Esophagus muscularis mucosa (tissue), 4 donors: Measurements from ENCODE around the gene KPNA4.

ENCODE experiments used
- EP300 ChIP-seq: sonication (generic); formaldehyde crosslinking; IDR thresholded peaks from one replicate; pipeline ENCODE4 v1.6.1; 2017; ENCODE audit warnings: antibody characterized with exemption
- POLR2A ChIP-seq: fragments of 450-650 bp; IDR thresholded peaks from one replicate; pipeline ENCODE4 v1.6.1; 2017; ENCODE audit warnings: antibody characterized with exemption, moderate library complexity, mild to moderate bottlenecking, low read depth
- POLR2AphosphoS5 ChIP-seq, 2 donors: sonication (generic); formaldehyde crosslinking; IDR thresholded peaks; one replicate each; pipeline ENCODE4 v1.6.1; 2017; ENCODE audit warnings: antibody characterized with exemption in 2 of 2
- TF ChIP-seq, protein P1 (sequence below), 3 experiments: fragments of 200-600 bp in 2 of 3; fragments of 450-650 bp in 1 of 3; sonication (generic) in 2 of 3; IDR thresholded peaks; one replicate each; pipeline ENCODE4 v1.5.1; 2017 to 2019; ENCODE audit warnings: antibody characterized with exemption in 3 of 3, mild to moderate bottlenecking in 2 of 3, moderate library complexity in 1 of 3

DNA sequence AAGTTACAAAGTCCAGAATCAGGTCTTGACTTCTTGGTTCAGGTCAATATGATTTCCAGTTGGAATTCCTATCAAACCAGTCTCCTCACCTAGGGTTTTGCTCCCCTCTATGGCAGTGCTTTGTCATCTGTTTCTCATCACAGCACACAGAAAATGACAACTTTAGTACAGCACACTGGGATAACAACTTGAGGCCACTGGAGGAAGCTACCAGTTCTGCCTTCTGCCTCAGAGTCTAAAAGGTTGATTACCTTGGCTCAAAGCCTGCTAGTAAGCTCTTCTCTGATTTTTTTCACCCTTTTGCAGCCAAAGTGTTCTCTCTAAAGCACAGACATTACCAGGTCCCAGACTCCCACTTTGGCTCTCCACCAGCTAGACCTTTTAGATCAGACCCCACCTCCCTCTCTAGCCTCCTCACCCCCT lies 90.9 kb downstream of the KPNA4 start:
- TF ChIP-seq POLR2A, result no peak
- TF ChIP-seq, protein P1, sequence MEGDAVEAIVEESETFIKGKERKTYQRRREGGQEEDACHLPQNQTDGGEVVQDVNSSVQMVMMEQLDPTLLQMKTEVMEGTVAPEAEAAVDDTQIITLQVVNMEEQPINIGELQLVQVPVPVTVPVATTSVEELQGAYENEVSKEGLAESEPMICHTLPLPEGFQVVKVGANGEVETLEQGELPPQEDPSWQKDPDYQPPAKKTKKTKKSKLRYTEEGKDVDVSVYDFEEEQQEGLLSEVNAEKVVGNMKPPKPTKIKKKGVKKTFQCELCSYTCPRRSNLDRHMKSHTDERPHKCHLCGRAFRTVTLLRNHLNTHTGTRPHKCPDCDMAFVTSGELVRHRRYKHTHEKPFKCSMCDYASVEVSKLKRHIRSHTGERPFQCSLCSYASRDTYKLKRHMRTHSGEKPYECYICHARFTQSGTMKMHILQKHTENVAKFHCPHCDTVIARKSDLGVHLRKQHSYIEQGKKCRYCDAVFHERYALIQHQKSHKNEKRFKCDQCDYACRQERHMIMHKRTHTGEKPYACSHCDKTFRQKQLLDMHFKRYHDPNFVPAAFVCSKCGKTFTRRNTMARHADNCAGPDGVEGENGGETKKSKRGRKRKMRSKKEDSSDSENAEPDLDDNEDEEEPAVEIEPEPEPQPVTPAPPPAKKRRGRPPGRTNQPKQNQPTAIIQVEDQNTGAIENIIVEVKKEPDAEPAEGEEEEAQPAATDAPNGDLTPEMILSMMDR (IDR thresholded peaks at IDR 0.05), result no peak
- no peak for TF ChIP-seq POLR2AphosphoS5 (IDR thresholded peaks at IDR 0.05)
- no peak for TF ChIP-seq EP300
